Measurements from ENCODE around the gene CPA5.

The CPA5 gene

GRCh38 chr7:130332259-130333053, 12.2 kb upstream of the CPA5 start:
- DNase-seq (ENCODE audit: low read depth in 2 of 2) = no peak

GRCh38 chr7:130333832-130334231, 10.8 kb upstream of the CPA5 start:
- DNase-seq (ENCODE audit: low read depth in 2 of 2) = no peak

GRCh38 chr7:130334274-130334673, 10.3 kb upstream of the CPA5 start:
- no peak for DNase-seq (ENCODE audit: low read depth in 2 of 2)

- DNase-seq (ENCODE audit: low read depth in 2 of 2) = no peak
Observed at GRCh38 chr7:130337410-130337971, 7.1 kb upstream of the CPA5 start.

GRCh38 chr7:130338233-130338632, 6.4 kb upstream of the CPA5 start:
- no peak for DNase-seq (ENCODE audit: low read depth in 2 of 2)

- no peak for DNase-seq (ENCODE audit: low read depth in 2 of 2)
Observed at GRCh38 chr7:130341882-130342281, 2.7 kb upstream of the CPA5 start.

GRCh38 chr7:130342701-130343380, 1.8 kb upstream of the CPA5 start:
- no peak for DNase-seq (ENCODE audit: low read depth in 2 of 2)

GRCh38 chr7:130345136-130345535, 520 bp downstream of the CPA5 start:
- no peak for DNase-seq (ENCODE audit: low read depth in 2 of 2)

- DNase-seq (ENCODE audit: low read depth in 2 of 2) = no peak
Observed at GRCh38 chr7:130345725-130346124, 1.1 kb downstream of the CPA5 start.

- no peak for DNase-seq (ENCODE audit: low read depth in 2 of 2)
Observed at GRCh38 chr7:130346177-130346905, 1.7 kb downstream of the CPA5 start.

- no peak for DNase-seq (ENCODE audit: low read depth in 2 of 2)
Observed at GRCh38 chr7:130346941-130347340, 2.3 kb downstream of the CPA5 start.

GRCh38 chr7:130349911-130350782, 5.5 kb downstream of the CPA5 start:
- DNase-seq (ENCODE audit: low read depth in 2 of 2) = no peak

GRCh38 chr7:130350945-130351790, 6.6 kb downstream of the CPA5 start:
- DNase-seq (ENCODE audit: low read depth in 2 of 2) = no peak

GRCh38 chr7:130351791-130352090, 7.1 kb downstream of the CPA5 start:
- no peak for DNase-seq (ENCODE audit: low read depth in 2 of 2)

- DNase-seq (ENCODE audit: low read depth in 2 of 2) = no peak
Observed at GRCh38 chr7:130352194-130353074, 7.8 kb downstream of the CPA5 start.

- no peak for DNase-seq (ENCODE audit: low read depth in 2 of 2)
Observed at GRCh38 chr7:130353196-130353595, 8.6 kb downstream of the CPA5 start.

GRCh38 chr7:130356121-130356875, 11.7 kb downstream of the CPA5 start:
- DNase-seq (ENCODE audit: low read depth in 2 of 2) = no peak

- no peak for DNase-seq (ENCODE audit: low read depth in 2 of 2)
Observed at GRCh38 chr7:130356876-130357611, 12.4 kb downstream of the CPA5 start.
